Body of pancreas (tissue), 4 donors: ENCODE results near the gene PNMA1. TPM values are rescaled to one million over a fixed set of nuclear protein-coding genes. Genes with fewer than 3 reads are reported as not detected.
A peak's percentile ranks its signal among the peaks of the same experiment; 100 is the strongest.

Experiments used
- ATAC-seq: fragments of 150-250 bp; one replicate; pipeline ENCODE4 v1.9.1; 2016
- DNase-seq, 4 donors: peaks; one replicate each; pipeline ENCODE4 v3.0.0-alpha.2; 2019
- H3K27ac ChIP-seq, 4 donors: fragments of 200-600 bp; sonication (generic); 1 replicate in 3 of 4; 2 replicates in 1 of 4; pipeline versions ENCODE4 v1.5.1 to v1.6.1; 2016 to 2019; ENCODE audit warnings: mild to moderate bottlenecking in 1 of 4, mixed read lengths in 1 of 4, moderate library complexity in 1 of 4
- H3K27me3 ChIP-seq, 2 donors: fragments of 200-600 bp; sonication (generic); one replicate each; pipeline ENCODE4 v1.6.0; 2016; ENCODE audit warnings: mild to moderate bottlenecking in 1 of 2
- H3K36me3 ChIP-seq, 2 donors: fragments of 200-600 bp; sonication (generic); replicated peaks in 1 of 2; 2 replicates each; pipeline ENCODE4 v1.5.1; 2016; ENCODE audit warnings: low read depth in 2 of 2; ENCODE audit not compliant: insufficient read depth in 1 of 2
- H3K4me1 ChIP-seq: fragments of 200-600 bp; sonication (generic); one replicate; pipeline ENCODE4 v1.6.0; 2016
- H3K4me3 ChIP-seq, 2 donors: fragments of 200-600 bp; sonication (generic); 1 replicate in 1 of 2; 2 replicates in 1 of 2; pipeline ENCODE4 v1.5.1; 2016 to 2019
- H3K9me3 ChIP-seq, 3 donors: fragments of 200-600 bp; sonication (generic); 1 replicate in 2 of 3; 2 replicates in 1 of 3; pipeline ENCODE4 v1.5.1; 2016
- CTCF ChIP-seq, 7 experiments: fragments of 450-650 bp in 4 of 7; fragments of 200-600 bp in 3 of 7; sonication (generic) in 3 of 7; IDR thresholded peaks; one replicate each; pipeline ENCODE4 v1.5.1; 2016 to 2019; ENCODE audit warnings: antibody characterized with exemption in 7 of 7
- POLR2A ChIP-seq, 3 donors: fragments of 450-650 bp; IDR thresholded peaks; one replicate each; pipeline ENCODE4 v1.6.1; 2016; ENCODE audit warnings: antibody characterized with exemption in 3 of 3, mild to moderate bottlenecking in 2 of 3
- WGBS, 2 donors: methylation state at CpG; one replicate each; pipeline ENCODE4 v1.1.5; 2017; 5-methylcytosine and 5-hydroxymethylcytosine counted together
- intact Hi-C: fragments of 100-400 bp; cut with DNase I; formaldehyde crosslinking; loops from one replicate; pipeline ENCODE4 v1.15.1; 2023
- total RNA-seq, 2 donors: library from RNA; depleted of rRNA; stranded (reverse); fragments of >200 nt; gene quantifications; one replicate each; pipeline ENCODE4 v1.1.0, GENCODE V29; 2016

The PNMA1 gene
- total RNA-seq: 1 to 10 TPM; 5.7 to 6.9 TPM

- H3K36me3 ChIP-seq: peaks cover 0 to 11% of the 10 kb centered on the region in 2 donors
- H3K9me3 ChIP-seq: no peaks in the 10 kb centered on the region
- H3K27me3 ChIP-seq: no peaks in the 10 kb centered on the region
- H3K27ac ChIP-seq: peak within 1 kb of the TSS; percentile 13 to 79 (median 52)
- peak; percentile 84 for ATAC-seq
- 0 to 1% methylated on average over 13 to 112 of the region's 113 CpGs for WGBS, 2 donors
- TF ChIP-seq CTCF (IDR thresholded peaks at IDR 0.05) (no peak), POLR2A (IDR thresholded peaks at IDR 0.05) (peak; percentile 24 to 56 (median 49))
- DNase-seq: peak; percentile 80 to 91 (median 88)
- peak within 1 kb of the TSS; percentile 12 to 52 for H3K4me3 ChIP-seq
- peaks cover 21% of the 10 kb centered on the region for H3K4me1 ChIP-seq
- intact Hi-C loops: no loop called here
Observed at GRCh38 chr14:73713803-73714655, at the start of gene PNMA1. Gene PNMA1 (minus strand): TSS chr14:73714384. CDS start chr14:73713639, 745 bp downstream.

GRCh38 chr14:73763396-73763795, 49.2 kb upstream of the PNMA1 start:
- peaks cover 79% of the 10 kb centered on the region for H3K4me1 ChIP-seq
- H3K36me3 ChIP-seq: no peaks in the 10 kb centered on the region
- H3K9me3 ChIP-seq: no peaks in the 10 kb centered on the region
- ATAC-seq (no peak), DNase-seq (peak in 3 of 4 donors; percentile 66 to 74 (median 68))
- TF ChIP-seq POLR2A (IDR thresholded peaks at IDR 0.05) (peak in 1 of 3 donors; percentile 15), CTCF (IDR thresholded peaks at IDR 0.05) (no peak)
- WGBS, 2 donors: 30 to 33% methylated on average over 3 of the region's 3 CpGs
- no peak overlapping the region for H3K4me3 ChIP-seq
- intact Hi-C loops: no loop called here
- peak overlapping the region; percentile 73 to 100 (median 100) for H3K27ac ChIP-seq
- H3K27me3 ChIP-seq: no peaks in the 10 kb centered on the region

- no peaks in the 10 kb centered on the region for H3K9me3 ChIP-seq
- H3K27me3 ChIP-seq: no peaks in the 10 kb centered on the region
- H3K36me3 ChIP-seq: no peaks in the 10 kb centered on the region
- DNase-seq (peak in 2 of 4 donors; percentile 54 to 61), ATAC-seq (no peak)
- peak overlapping the region; percentile 73 to 100 (median 100) for H3K27ac ChIP-seq
- TF ChIP-seq CTCF (IDR thresholded peaks at IDR 0.05): no peak
- no peak for TF ChIP-seq POLR2A (IDR thresholded peaks at IDR 0.05)
- H3K4me1 ChIP-seq: peaks cover 80% of the 10 kb centered on the region
- H3K4me3 ChIP-seq: no peak overlapping the region
- intact Hi-C loops: no loop called here
- 33 to 38% methylated on average over 8 of the region's 8 CpGs for WGBS, 2 donors
Observed at GRCh38 chr14:73762375-73762822, 48.2 kb upstream of the PNMA1 start.

GRCh38 chr14:73761618-73762355, 47.6 kb upstream of the PNMA1 start:
- intact Hi-C loops: no loop called here
- Histone ChIP-seq H3K36me3 (no peaks in the 10 kb centered on the region), H3K4me1 (peaks cover 83% of the 10 kb centered on the region), H3K4me3 (no peak overlapping the region), H3K9me3 (no peaks in the 10 kb centered on the region), H3K27me3 (no peaks in the 10 kb centered on the region), H3K27ac (peak overlapping the region; percentile 73 to 100 (median 100))
- TF ChIP-seq CTCF (IDR thresholded peaks at IDR 0.05) (no peak), POLR2A (IDR thresholded peaks at IDR 0.05) (no peak)
- no peak for DNase-seq
- 52 to 57% methylated on average over 2 of the region's 2 CpGs for WGBS, 2 donors
- ATAC-seq: no peak
